Duodenal mucosa (tissue), 2 donors: Measurements from ENCODE around the gene PAM16.
"Not testable (repeated sequence)": the region's sequence is repeated elsewhere in the genome, so short reads cannot be mapped to it uniquely, and the experiment has no call there.

Experiments used
- H3K27ac ChIP-seq: one replicate; pipeline ENCODE4 v1.7.0; 2013; ENCODE audit warnings: low read depth, low read length
- H3K27me3 ChIP-seq, 2 donors: one replicate each; pipeline ENCODE4 v1.7.0; 2013; ENCODE audit warnings: low read length in 2 of 2, control low read depth in 1 of 2; ENCODE audit not compliant: insufficient read depth in 2 of 2, control insufficient read depth in 1 of 2
- H3K36me3 ChIP-seq, 2 donors: one replicate each; pipeline ENCODE4 v1.7.0; 2013; ENCODE audit warnings: low read length in 2 of 2, control low read depth in 1 of 2; ENCODE audit not compliant: insufficient read depth in 2 of 2, control insufficient read depth in 1 of 2
- H3K4me1 ChIP-seq, 2 donors: one replicate each; pipeline ENCODE4 v1.7.0; 2013; ENCODE audit warnings: low read length in 2 of 2, control low read depth in 1 of 2; ENCODE audit not compliant: insufficient read depth in 2 of 2, control insufficient read depth in 1 of 2
- H3K4me3 ChIP-seq, 2 donors: one replicate each; pipeline ENCODE4 v1.7.0; 2013; ENCODE audit warnings: low read length in 2 of 2, low read depth in 1 of 2
- H3K9ac ChIP-seq, 2 donors: one replicate each; pipeline ENCODE4 v1.7.0; 2013; ENCODE audit warnings: low read length in 2 of 2, low read depth in 1 of 2
- H3K9me3 ChIP-seq, 2 donors: one replicate each; pipeline ENCODE4 v1.7.0; 2013; ENCODE audit warnings: low read length in 2 of 2, control low read depth in 1 of 2; ENCODE audit not compliant: control insufficient read depth in 1 of 2

PAM16 gene

DNA sequence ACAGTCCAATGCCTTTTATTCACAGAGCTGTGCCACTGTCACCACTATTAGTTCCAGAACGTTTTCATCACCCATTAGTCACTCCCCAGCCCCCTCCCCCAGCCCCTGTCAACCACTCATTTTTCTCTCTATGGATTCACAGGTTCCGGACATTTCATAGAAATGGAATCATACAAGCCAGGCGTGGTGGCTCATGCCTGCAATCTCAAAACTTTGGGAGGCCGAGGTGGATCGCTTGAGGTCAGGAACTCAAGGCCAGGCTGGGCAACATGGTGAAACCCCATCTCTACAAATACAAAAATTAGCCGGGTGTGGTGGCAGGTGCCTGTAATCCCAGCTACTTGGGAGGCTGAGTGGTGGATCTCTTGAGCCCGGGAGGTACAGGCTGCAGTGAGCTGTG, 759 bp upstream of the PAM16 start:
- Histone ChIP-seq H3K27me3 (no peaks in the 10 kb centered on the region), H3K36me3 (peaks cover 0 to 20% of the 10 kb centered on the region in 2 donors), H3K4me3 (no peak overlapping the region), H3K9me3 (no peaks in the 10 kb centered on the region), H3K9ac (no peak overlapping the region), H3K4me1 (peaks cover 3 to 6% of the 10 kb centered on the region in 2 donors), H3K27ac (no peak overlapping the region)

DNA sequence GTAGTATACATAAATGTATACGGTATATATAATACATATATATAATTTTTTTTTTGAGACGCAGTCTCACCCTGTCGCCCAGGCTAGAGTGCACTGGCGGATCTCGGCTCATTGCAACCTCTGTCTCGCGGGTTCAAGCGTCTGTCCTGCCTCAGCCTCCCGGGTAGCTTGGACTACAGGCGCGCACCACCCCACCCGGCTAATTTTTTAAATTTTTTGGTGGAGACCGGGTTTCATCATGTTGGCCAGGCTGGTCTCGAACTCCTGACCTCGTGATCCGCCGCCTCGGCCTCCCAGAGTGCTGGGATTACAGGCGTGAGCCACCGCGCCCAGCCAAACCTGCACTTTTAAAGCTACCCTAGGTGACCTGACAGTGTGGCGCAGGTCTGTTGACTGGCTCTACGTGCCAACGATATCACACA, 745 bp downstream of the PAM16 start:
- peaks cover 3 to 11% of the 10 kb centered on the region in 2 donors for H3K4me1 ChIP-seq
- H3K4me3 ChIP-seq, result peak overlapping the region; percentile 90 to 98
- H3K36me3 ChIP-seq, result peaks cover 2 to 20% of the 10 kb centered on the region in 2 donors
- H3K27ac ChIP-seq, result peak overlapping the region; percentile 73
- peak overlapping the region; percentile 85 to 86 for H3K9ac ChIP-seq
- no peaks in the 10 kb centered on the region for H3K9me3 ChIP-seq
- H3K27me3 ChIP-seq, result no peaks in the 10 kb centered on the region

DNA sequence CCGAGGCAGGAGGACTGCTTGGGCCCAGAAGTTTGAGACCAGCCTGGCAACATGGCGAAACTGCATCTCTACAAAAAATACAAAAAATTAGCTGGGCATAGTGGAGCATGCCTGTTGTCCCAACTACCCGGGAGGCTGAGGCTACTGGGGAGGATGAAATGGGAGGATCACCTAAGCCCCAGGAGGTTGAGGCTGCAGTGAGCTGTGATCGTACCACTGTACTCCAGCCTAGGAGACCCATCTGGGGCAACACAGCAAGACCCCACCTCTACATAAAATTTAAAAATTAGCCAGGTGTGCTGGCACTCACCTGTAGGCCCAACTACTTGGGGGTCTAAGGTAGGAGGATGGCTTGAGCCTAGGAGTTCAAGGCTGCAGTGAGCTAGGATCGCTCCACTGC, 1.8 kb downstream of the PAM16 start:
- no peaks in the 10 kb centered on the region for H3K9me3 ChIP-seq
- peaks cover 2 to 12% of the 10 kb centered on the region in 2 donors for H3K36me3 ChIP-seq
- H3K4me1 ChIP-seq, result peaks cover 3 to 11% of the 10 kb centered on the region in 2 donors
- no peak overlapping the region for H3K4me3 ChIP-seq
- H3K27ac ChIP-seq, result no peak overlapping the region
- H3K27me3 ChIP-seq, result no peaks in the 10 kb centered on the region
- no peak overlapping the region for H3K9ac ChIP-seq

DNA sequence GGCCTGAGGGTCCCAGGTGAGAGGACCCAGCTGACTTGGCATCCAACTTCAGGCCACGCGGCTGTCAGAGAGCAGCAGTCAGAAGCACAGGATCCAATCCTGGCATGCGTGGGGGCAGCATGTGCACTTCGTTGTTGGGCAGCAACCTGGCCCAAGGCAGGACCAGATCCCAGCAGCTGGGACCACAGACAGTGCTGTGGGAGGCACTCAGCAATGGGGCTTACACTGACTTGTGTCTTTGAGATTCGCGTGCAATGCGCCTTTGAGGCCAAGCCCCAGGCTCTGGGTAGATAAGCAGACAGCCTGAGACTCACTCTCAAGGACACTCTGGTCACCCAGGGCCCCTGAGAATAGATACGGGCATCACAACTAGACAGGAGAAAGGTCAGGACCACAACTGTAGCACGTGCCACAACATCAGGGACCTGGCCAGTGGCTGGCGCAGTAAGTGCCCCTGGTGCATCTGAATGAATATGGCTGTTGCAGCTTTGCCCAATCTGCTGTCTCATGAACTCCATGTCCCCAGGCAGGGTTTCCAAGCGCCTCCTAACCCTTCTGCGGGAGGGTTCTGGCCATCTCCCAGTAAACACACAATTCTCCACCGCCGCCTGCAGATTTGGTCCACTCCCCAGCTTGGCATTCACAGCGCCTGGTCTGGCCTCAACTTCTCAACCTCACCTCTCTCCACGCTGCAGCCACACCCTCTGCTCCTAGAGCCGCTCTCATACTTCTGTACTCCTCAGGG, 3.2 kb downstream of the PAM16 start:
- H3K4me1 ChIP-seq, result peaks cover 3 to 11% of the 10 kb centered on the region in 2 donors
- H3K27ac ChIP-seq, result no peak overlapping the region

DNA sequence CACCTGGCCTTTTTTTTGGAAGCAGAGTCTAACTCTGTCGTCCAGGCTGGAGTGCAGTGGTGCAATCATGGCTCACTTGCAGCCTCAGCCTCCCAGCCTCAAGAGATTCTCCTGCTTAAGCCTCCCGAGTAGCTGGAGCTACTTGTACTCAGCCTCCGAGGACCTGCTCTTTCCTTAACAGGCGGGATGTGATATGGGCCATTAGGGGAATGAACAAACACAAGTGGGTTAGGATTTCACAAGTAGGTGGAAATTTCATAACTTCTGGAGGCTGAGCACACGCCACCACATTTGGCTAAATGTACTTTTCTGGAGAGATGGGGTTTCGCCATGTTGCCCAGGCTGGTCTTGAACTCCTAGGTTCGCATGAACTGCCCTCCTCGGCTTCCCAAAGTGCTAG, 4.1 kb downstream of the PAM16 start:
- Histone ChIP-seq H3K27ac (no peak overlapping the region), H3K4me3 (no peak overlapping the region), H3K36me3 (peaks cover 2 to 7% of the 10 kb centered on the region in 2 donors), H3K9ac (no peak overlapping the region), H3K4me1 (peaks cover 3 to 11% of the 10 kb centered on the region in 2 donors), H3K27me3 (no peaks in the 10 kb centered on the region), H3K9me3 (no peaks in the 10 kb centered on the region)

More for the DNA sequence above, 3.2 kb downstream of the PAM16 start:
- Histone ChIP-seq H3K36me3 (peaks cover 2 to 7% of the 10 kb centered on the region in 2 donors), H3K27me3 (no peaks in the 10 kb centered on the region), H3K9ac (no peak overlapping the region), H3K9me3 (no peaks in the 10 kb centered on the region), H3K4me3 (no peak overlapping the region)

DNA sequence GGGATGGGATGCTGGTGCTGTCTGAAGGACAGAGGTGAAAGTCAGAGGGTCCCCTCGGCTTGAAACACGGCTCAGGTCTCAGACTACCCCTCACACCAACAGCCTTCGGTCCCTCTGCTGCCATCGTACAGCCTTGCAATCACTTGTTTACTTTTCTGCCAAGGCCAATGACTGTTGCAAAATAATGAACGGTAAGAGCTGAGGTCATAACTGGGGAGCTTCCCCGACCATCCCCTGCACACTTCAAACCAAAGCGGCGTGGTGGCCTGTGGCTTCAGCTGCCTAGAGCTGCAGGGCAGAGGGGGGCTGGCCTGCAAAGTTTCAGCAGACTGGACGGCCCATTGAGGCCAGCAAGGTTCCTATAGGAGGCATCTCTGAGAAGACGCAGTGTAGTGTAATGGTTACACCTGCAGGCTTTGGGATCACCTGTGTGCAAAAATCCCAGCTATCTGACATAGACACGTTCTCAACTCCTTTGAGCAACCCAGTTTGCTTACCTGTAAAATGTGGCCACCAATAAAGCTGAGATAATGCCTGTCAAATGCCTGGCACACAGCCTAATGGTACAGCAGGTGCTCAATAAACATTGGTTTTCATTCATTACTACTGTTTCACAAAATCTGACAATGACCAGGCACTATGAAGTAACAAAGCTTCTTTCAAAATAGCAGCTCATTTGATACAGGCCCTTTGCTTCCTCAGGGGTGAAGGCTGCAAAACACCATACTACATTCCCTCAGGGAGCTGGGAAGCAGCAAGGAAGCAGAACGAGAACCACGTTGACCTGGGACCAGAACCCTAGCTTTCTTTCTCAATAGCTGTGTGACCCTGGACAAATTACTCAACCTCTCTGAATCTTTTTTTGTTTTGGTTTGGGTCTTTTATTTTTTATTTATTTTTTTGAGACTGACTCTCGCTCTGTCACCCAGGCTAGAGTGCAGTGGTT, 5.0 kb downstream of the PAM16 start:
- no peak overlapping the region for H3K27ac ChIP-seq
- H3K27me3 ChIP-seq, result no peaks in the 10 kb centered on the region
- H3K9ac ChIP-seq, result no peak overlapping the region
- no peaks in the 10 kb centered on the region for H3K9me3 ChIP-seq
- H3K36me3 ChIP-seq, result peaks cover 2 to 11% of the 10 kb centered on the region in 2 donors
- no peak overlapping the region for H3K4me3 ChIP-seq
- H3K4me1 ChIP-seq, result peaks cover 3 to 11% of the 10 kb centered on the region in 2 donors

DNA sequence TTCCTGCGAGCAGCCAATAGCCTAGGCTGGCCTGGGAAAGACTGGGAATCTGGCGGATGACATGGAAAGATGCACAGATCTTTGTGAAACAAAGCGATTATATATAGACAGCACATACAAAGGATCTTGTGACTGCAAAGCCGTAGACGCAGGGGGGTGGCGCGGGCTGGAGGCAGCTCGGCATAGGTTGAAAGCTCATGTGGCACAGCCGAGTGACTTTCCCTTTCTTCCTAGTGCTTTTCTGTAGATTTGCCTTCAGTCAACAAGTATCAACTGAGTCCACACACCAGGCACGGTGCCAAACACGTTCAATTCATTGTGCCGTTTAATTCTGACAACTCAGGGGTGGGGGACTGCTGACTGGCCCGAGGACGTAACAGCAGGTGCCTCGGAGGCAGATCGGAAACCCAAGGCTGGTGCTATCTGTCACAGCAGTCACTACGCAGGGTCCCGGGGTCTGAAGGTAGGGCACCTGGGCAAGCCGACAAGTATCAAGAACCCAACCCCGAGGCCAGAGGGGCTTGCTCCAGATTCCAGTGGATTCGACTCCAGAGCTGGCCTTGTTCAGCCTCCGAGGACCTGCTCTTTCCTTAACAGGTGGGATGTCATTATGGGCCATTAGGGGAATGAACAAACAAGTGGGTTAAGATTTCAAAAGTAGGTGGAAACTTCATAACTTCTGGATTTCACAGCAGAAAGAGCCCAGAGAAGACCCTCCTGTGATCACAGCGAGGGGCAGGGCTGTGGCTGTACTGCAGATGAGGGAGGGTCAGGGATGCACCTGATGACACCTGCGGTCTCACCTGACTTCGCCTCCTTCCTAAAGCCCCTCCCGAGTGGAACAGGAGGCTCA, 5.9 kb downstream of the PAM16 start:
- Histone ChIP-seq H3K4me3 (no peak overlapping the region), H3K27ac (no peak overlapping the region), H3K4me1 (peaks cover 0 to 5% of the 10 kb centered on the region in 2 donors), H3K36me3 (peaks cover 7 to 18% of the 10 kb centered on the region in 2 donors), H3K27me3 (no peaks in the 10 kb centered on the region), H3K9ac (no peak overlapping the region), H3K9me3 (no peaks in the 10 kb centered on the region)

DNA sequence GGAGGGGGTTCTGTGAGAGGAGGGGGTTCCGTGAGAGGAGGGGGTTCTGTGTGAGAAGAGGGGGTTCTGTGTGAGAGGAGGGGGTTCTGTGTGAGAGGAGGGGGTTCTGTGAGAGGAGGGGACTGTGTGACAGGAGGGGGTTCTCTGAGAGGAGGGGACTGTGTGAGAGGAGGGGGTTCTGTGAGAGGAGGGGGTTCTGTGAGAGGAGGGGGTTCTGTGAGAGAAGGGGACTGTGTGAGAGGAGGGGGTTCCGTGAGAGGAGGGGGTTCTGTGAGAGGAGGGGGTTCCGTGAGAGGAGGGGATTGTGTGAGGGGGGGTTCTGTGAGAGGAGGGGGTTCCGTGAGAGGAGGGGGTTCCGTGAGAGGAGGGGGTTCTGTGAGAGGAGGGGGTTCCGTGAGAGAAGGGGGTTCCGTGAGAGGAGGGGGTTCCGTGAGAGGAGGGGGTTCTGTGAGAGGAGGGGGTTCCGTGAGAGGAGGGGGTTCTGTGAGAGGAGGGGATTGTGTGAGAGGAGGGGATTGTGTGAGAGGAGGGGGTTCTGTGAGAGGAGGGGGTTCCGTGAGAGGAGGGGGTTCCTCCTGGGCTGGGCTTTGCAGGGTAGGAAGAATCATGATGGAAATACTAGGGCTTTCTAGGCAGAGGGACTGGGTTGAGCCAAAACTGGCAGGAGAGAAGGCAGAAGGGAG, 6.7 kb downstream of the PAM16 start:
- H3K9ac ChIP-seq, H3K9me3 ChIP-seq, H3K4me3 ChIP-seq, H3K4me1 ChIP-seq, H3K27me3 ChIP-seq, H3K27ac ChIP-seq: not testable (repeated sequence)
- peaks cover 7 to 23% of the 10 kb centered on the region in 2 donors for H3K36me3 ChIP-seq
